AG08395 (cell line): ENCODE results near the gene LCTL.

Source experiments
- DNase-seq: peaks from one replicate; pipeline ENCODE4 v3.0.0; 2012; ENCODE audit warnings: mixed read lengths, low spot score

The LCTL gene

GRCh38 chr15:66565741-66566144, at the start of gene LCTL:
LCTL (minus strand) TSS chr15:66565998; CDS start chr15:66565365, 633 bp downstream.
- peak; percentile 58 for DNase-seq

GRCh38 chr15:66614951-66615760, 49.4 kb upstream of the LCTL start:
- DNase-seq, result no peak

GRCh38 chr15:66614456-66614855, 48.7 kb upstream of the LCTL start:
- no peak for DNase-seq

- no peak for DNase-seq
Measured at GRCh38 chr15:66613743-66614142, 47.9 kb upstream of the LCTL start.

- DNase-seq, result no peak
Measured at GRCh38 chr15:66611257-66612053, 45.7 kb upstream of the LCTL start.

GRCh38 chr15:66609876-66610275, 44.1 kb upstream of the LCTL start:
- DNase-seq, result no peak

- no peak for DNase-seq
Measured at GRCh38 chr15:66608881-66609280, 43.1 kb upstream of the LCTL start.

GRCh38 chr15:66608159-66608558, 42.4 kb upstream of the LCTL start:
- no peak for DNase-seq

- DNase-seq, result peak; percentile 79
Measured at GRCh38 chr15:66603301-66604179, 37.7 kb upstream of the LCTL start.

GRCh38 chr15:66601521-66601920, 35.7 kb upstream of the LCTL start:
- DNase-seq, result no peak

- DNase-seq, result no peak
Measured at GRCh38 chr15:66600240-66600627, 34.4 kb upstream of the LCTL start.

GRCh38 chr15:66599536-66600239, 33.9 kb upstream of the LCTL start:
- no peak for DNase-seq

- DNase-seq, result no peak
Measured at GRCh38 chr15:66598095-66598815, 32.5 kb upstream of the LCTL start.

- DNase-seq, result peak; percentile 53
Measured at GRCh38 chr15:66595931-66596545, 30.2 kb upstream of the LCTL start.

GRCh38 chr15:66595332-66595731, 29.5 kb upstream of the LCTL start:
- no peak for DNase-seq

GRCh38 chr15:66594836-66595235, 29.0 kb upstream of the LCTL start:
- DNase-seq, result no peak

- DNase-seq, result no peak
Measured at GRCh38 chr15:66594344-66594743, 28.5 kb upstream of the LCTL start.

GRCh38 chr15:66593219-66593780, 27.5 kb upstream of the LCTL start:
- DNase-seq, result no peak

- no peak for DNase-seq
Measured at GRCh38 chr15:66592505-66593218, 26.9 kb upstream of the LCTL start.
